ENCODE measurements around the gene DNAJC6.

DNA sequence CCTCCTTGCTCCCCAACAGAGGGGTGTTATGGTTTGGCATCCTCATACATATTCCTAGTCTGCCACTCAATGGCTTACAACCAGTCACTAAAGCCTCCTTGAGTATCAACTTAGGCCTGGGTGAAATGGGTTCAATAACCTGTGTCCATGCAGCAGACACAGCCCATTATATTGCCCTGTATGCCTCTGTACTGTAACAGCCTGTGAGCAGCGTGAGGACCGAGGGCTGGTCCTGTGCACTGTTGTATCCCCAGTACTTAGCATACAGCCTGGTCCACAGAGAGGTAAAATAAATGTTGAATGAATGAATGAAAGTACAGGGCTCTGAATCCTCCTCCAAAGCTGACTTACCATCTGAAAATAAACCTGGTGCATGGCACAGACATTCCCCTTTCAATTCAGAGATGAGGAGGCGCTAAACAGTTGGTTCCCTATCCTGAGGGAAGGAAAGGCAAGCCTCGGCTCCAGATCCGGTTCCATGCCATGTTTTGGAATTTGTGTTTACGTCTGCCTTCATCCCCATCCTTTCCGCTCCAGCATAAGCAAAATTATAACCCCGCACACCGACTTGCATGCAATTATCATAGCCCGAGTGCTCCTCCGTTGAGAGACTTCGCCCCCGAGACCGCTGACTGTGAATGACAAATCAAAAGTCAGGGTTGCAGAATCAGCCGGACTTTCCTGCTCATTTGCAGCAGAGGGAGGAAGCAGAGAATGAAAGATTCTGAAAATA lies 45.0 kb upstream of the DNAJC6 start:
- TF ChIP-seq CTCF (IDR thresholded peaks at IDR 0.05) (no peak), POLR2AphosphoS5 (IDR thresholded peaks at IDR 0.05; ENCODE audit: low read depth, low read length) (no peak)
- TF ChIP-seq, protein P1, sequence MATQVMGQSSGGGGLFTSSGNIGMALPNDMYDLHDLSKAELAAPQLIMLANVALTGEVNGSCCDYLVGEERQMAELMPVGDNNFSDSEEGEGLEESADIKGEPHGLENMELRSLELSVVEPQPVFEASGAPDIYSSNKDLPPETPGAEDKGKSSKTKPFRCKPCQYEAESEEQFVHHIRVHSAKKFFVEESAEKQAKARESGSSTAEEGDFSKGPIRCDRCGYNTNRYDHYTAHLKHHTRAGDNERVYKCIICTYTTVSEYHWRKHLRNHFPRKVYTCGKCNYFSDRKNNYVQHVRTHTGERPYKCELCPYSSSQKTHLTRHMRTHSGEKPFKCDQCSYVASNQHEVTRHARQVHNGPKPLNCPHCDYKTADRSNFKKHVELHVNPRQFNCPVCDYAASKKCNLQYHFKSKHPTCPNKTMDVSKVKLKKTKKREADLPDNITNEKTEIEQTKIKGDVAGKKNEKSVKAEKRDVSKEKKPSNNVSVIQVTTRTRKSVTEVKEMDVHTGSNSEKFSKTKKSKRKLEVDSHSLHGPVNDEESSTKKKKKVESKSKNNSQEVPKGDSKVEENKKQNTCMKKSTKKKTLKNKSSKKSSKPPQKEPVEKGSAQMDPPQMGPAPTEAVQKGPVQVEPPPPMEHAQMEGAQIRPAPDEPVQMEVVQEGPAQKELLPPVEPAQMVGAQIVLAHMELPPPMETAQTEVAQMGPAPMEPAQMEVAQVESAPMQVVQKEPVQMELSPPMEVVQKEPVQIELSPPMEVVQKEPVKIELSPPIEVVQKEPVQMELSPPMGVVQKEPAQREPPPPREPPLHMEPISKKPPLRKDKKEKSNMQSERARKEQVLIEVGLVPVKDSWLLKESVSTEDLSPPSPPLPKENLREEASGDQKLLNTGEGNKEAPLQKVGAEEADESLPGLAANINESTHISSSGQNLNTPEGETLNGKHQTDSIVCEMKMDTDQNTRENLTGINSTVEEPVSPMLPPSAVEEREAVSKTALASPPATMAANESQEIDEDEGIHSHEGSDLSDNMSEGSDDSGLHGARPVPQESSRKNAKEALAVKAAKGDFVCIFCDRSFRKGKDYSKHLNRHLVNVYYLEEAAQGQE (IDR thresholded peaks at IDR 0.05; ENCODE audit: insufficient read depth in 1 of 2, low read depth in 2 of 2, low read length in 1 of 2): no peak
